Endothelial cell of umbilical vein (primary cell): Measurements from ENCODE around the gene PAK6. TPM values are rescaled to one million over a fixed set of nuclear protein-coding genes. Genes with fewer than 3 reads are reported as not detected.

Source experiments
- BruUV-seq: library from RNA; stranded (reverse); fragments of 400-500 nt; replicated peaks from 2 replicates; lab custom pipeline; 2021; lab: Mats Ljungman, UMichigan
- CTCF ChIA-PET: fragments of 300-600, 350-600 bp; sonication (Branson Sonifier 250); formaldehyde crosslinking; loops from one replicate; lab custom pipeline; 2021; ENCODE audit warnings: antibody characterized with exemption, inconsistent platforms; lab: Charles Lee
- POLR2A ChIA-PET: fragments of 300-600, 350-600 bp; sonication (Branson Sonifier 250); formaldehyde crosslinking; loops from one replicate; lab custom pipeline; 2021; ENCODE audit warnings: antibody characterized with exemption, inconsistent platforms; lab: Charles Lee
- DNase-seq: peaks from one replicate; pipeline ENCODE4 v3.0.0-alpha.2; 2011; ENCODE audit warnings: low read depth, low spot score
- FAIRE-seq: peaks from 2 replicates; lab custom pipeline; 2011; peaks lifted over from hg19 to GRCh38; lab: Jason Lieb, UNC
- H2AFZ ChIP-seq: 2 replicates; pipeline ENCODE4 v1.6.0; 2012; ENCODE audit warnings: low read depth, low read length, control low read depth, inconsistent platforms
- H3K27ac ChIP-seq: 2 replicates; pipeline ENCODE4 v1.5.1; 2011; ENCODE audit warnings: low read depth, mild to moderate bottlenecking, control low read depth, low read length, moderate library complexity; ENCODE audit not compliant: insufficient read depth
- H3K27me3 ChIP-seq, 2 experiments: 2 replicates each; pipeline versions ENCODE4 v1.6.0 to v1.6.1; 2011; ENCODE audit warnings: low read length in 2 of 2, mixed read lengths in 1 of 2; ENCODE audit not compliant: control insufficient read depth in 2 of 2, insufficient read depth in 2 of 2
- H3K36me3 ChIP-seq, 2 experiments: 2 replicates in 1 of 2; 3 replicates in 1 of 2; pipeline ENCODE4 v1.5.1; 2011; ENCODE audit warnings: low read length in 2 of 2, mild to moderate bottlenecking in 1 of 2, moderate library complexity in 1 of 2; ENCODE audit not compliant: control insufficient read depth in 2 of 2, insufficient read depth in 2 of 2; ENCODE audit errors: extremely low read depth in 1 of 2
- H3K4me1 ChIP-seq: 3 replicates; pipeline ENCODE4 v1.5.1; 2011; ENCODE audit warnings: mild to moderate bottlenecking, low read length; ENCODE audit not compliant: control insufficient read depth, insufficient read depth; ENCODE audit errors: extremely low read depth
- H3K4me2 ChIP-seq: 2 replicates; pipeline ENCODE4 v1.6.1; 2011; ENCODE audit warnings: low read length, control low read depth, mixed read lengths; ENCODE audit not compliant: insufficient read depth
- H3K4me3 ChIP-seq, 3 experiments: fragments of 200-600 bp in 1 of 3; sonication (generic), shearing (Covaris generic) in 1 of 3; replicated peaks in 1 of 3; 2 replicates each; pipeline ENCODE4 v1.5.1; 2011 to 2016; ENCODE audit warnings: control low read depth in 3 of 3, low read length in 3 of 3, mild to moderate bottlenecking in 2 of 3, inconsistent platforms in 1 of 3, low read depth in 1 of 3, moderate library complexity in 1 of 3; ENCODE audit not compliant: insufficient read depth in 1 of 3
- H3K79me2 ChIP-seq: 2 replicates; pipeline ENCODE4 v1.6.0; 2012; ENCODE audit warnings: low read length, inconsistent platforms; ENCODE audit not compliant: control insufficient read depth, insufficient read depth
- H3K9ac ChIP-seq: replicated peaks from 2 replicates; pipeline ENCODE3; 2011; ENCODE audit warnings: low read length, control low read depth; ENCODE audit not compliant: insufficient read depth; ENCODE audit errors: extremely low read depth
- H3K9me1 ChIP-seq: replicated peaks from 3 replicates; pipeline ENCODE4 v1.6.0; 2011; ENCODE audit warnings: mild to moderate bottlenecking, low read length; ENCODE audit not compliant: control insufficient read depth, insufficient read depth; ENCODE audit errors: extremely low read depth
- H3K9me3 ChIP-seq: replicated peaks from 2 replicates; pipeline ENCODE4 v1.5.1; 2012; ENCODE audit warnings: low read length, inconsistent platforms; ENCODE audit not compliant: control insufficient read depth, insufficient read depth
- H4K20me1 ChIP-seq: replicated peaks from 2 replicates; pipeline ENCODE3; 2011; ENCODE audit warnings: mild to moderate bottlenecking, low read length; ENCODE audit not compliant: control insufficient read depth, insufficient read depth; ENCODE audit errors: extremely low read depth
- CTCF ChIP-seq, 2 donors: IDR thresholded peaks; 1 replicate in 1 of 2; 2 replicates in 1 of 2; pipeline ENCODE4 v1.5.1; 2011; ENCODE audit warnings: low read length in 2 of 2, mild to moderate bottlenecking in 2 of 2, moderate library complexity in 2 of 2, control low read depth in 1 of 2, inconsistent platforms in 1 of 2, low read depth in 1 of 2; ENCODE audit not compliant: insufficient read depth in 1 of 2; ENCODE audit errors: extremely low read depth in 1 of 2
- FOS ChIP-seq: IDR thresholded peaks from 2 replicates; pipeline ENCODE4 v1.6.1; 2011; ENCODE audit warnings: mild to moderate bottlenecking, low read length, moderate library complexity, borderline replicate concordance; ENCODE audit not compliant: insufficient read depth
- MYC ChIP-seq: IDR thresholded peaks from one replicate; pipeline ENCODE4 v1.6.1; 2011; ENCODE audit warnings: mild to moderate bottlenecking, low read depth, low read length
- POLR2A ChIP-seq: IDR thresholded peaks from 2 replicates; pipeline ENCODE4 v1.6.1; 2012; ENCODE audit warnings: low read depth, mild to moderate bottlenecking, control low read depth, low read length
- dilution Hi-C: fragments of 300-500 bp; cut with MboI; formaldehyde crosslinking; loops from one replicate; pipeline ENCODE4 v1.15.0; 2019; ENCODE audit warnings: low sequenced_read_pairs; ENCODE audit not compliant: extremely low pct_ligation_motif_present
- intact Hi-C: fragments of 100-400 bp; cut with micrococcal nuclease; formaldehyde crosslinking; loops from one replicate; pipeline ENCODE4 v1.10.0; 2022
- polyA plus RNA-seq, 4 experiments: library from polyadenylated mRNA; depleted of rRNA in 3 of 4; stranded (reverse) in 3 of 4; unstranded in 1 of 4; fragments of >200 nt; gene quantifications; 2 replicates each; pipeline versions ENCODE4 v1.2.1 to v1.2.3, GENCODE V29; 2011 to 2012; ENCODE audit warnings: missing spikeins in 1 of 4
- total RNA-seq: library from RNA; stranded (reverse); gene quantifications from 2 replicates; pipeline ENCODE4 v1.2.3, GENCODE V29; 2021
- TF ChIP-seq, protein P1 (sequence below): IDR thresholded peaks from 2 replicates; pipeline ENCODE4 v1.6.1; 2011; ENCODE audit not compliant: insufficient read depth, insufficient read length

The PAK6 gene
- total and polyA plus RNA-seq, 2 donors (not counting 3 experiments of a cell fraction or from before 2014, with no cell fraction given), result not detected

GRCh38 chr15:40239693-40240618 lies 1.1 kb downstream of the PAK6 start:
- no peak overlapping the region for H3K27ac ChIP-seq
- no peak for DNase-seq
- peaks cover 4% of the 10 kb centered on the region for H3K4me1 ChIP-seq
- no TSS peak for BruUV-seq
- H3K9me1 ChIP-seq, result no peaks in the 10 kb centered on the region
- no peak overlapping the region for H3K4me3 ChIP-seq
- POLR2A ChIA-PET, result interaction anchor here (0.6 kb wide), 1 partner anchor 162 kb away, joined by 4 read pairs; no protein-coding TSS in a partner anchor
- intact Hi-C loops, result loop anchor here (1.0 kb wide), 1 partner anchor 34 kb away; no protein-coding TSS in a partner anchor
- H3K9ac ChIP-seq, result no peak overlapping the region
- TF ChIP-seq, protein P1, sequence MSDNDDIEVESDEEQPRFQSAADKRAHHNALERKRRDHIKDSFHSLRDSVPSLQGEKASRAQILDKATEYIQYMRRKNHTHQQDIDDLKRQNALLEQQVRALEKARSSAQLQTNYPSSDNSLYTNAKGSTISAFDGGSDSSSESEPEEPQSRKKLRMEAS, result no peak
- TF ChIP-seq POLR2A (no peak), CTCF (IDR thresholded peaks at IDR 0.05; ENCODE audit: extremely low read depth in 1 of 2, insufficient read depth in 1 of 2, low read depth in 1 of 2, low read length in 2 of 2) (no peak), FOS (no peak), MYC (no peak)
- H3K36me3 ChIP-seq, result no peaks in the 10 kb centered on the region
- no peak overlapping the region for H2AFZ ChIP-seq
- no peaks in the 10 kb centered on the region for H3K9me3 ChIP-seq
- no peaks in the 10 kb centered on the region for H4K20me1 ChIP-seq
- dilution Hi-C loops, result no loop called here
- no peaks in the 10 kb centered on the region for H3K79me2 ChIP-seq
- H3K4me2 ChIP-seq, result no peak overlapping the region
- CTCF ChIA-PET, result interaction anchor here (0.8 to 7.9 kb wide), 8 partner anchors 9 to 70 kb away, joined by 3 to 63 read pairs (median 3); no protein-coding TSS in a partner anchor
- FAIRE-seq, result no peak
- peaks cover 10 to 15% of the 10 kb centered on the region in 2 experiments for H3K27me3 ChIP-seq
